Measurements from ENCODE around the gene SMIM33.

DNA sequence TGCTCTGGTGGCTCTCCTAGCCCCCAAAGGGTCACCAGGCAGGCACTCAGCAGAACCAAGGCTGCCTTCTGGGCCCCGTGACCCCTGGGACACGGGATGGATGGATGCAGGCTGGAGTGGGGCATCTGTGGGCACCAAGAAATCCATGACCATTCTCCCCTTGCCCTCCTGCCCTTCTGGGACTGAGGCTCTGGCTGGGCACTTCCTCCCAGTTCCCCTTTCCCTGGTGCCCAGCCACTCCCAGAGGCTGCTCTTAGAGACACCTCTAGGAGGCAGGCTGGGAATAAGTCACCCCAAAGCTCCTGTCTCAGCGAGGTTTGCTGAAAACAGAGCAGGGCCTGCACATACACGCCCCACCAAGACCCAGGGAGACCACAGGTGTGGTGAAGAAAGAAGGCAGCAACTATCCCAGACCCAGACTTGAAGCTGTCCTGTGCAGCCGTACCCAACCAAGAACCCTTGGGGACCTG lies 10.8 kb downstream of the SMIM33 start:
- TF ChIP-seq, protein P1, sequence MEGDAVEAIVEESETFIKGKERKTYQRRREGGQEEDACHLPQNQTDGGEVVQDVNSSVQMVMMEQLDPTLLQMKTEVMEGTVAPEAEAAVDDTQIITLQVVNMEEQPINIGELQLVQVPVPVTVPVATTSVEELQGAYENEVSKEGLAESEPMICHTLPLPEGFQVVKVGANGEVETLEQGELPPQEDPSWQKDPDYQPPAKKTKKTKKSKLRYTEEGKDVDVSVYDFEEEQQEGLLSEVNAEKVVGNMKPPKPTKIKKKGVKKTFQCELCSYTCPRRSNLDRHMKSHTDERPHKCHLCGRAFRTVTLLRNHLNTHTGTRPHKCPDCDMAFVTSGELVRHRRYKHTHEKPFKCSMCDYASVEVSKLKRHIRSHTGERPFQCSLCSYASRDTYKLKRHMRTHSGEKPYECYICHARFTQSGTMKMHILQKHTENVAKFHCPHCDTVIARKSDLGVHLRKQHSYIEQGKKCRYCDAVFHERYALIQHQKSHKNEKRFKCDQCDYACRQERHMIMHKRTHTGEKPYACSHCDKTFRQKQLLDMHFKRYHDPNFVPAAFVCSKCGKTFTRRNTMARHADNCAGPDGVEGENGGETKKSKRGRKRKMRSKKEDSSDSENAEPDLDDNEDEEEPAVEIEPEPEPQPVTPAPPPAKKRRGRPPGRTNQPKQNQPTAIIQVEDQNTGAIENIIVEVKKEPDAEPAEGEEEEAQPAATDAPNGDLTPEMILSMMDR (IDR thresholded peaks at IDR 0.05): no peak
- TF ChIP-seq EZH2 (IDR thresholded peaks at IDR 0.05; ENCODE audit: borderline replicate concordance, insufficient read depth, low read depth, low read length, poor library complexity, severe bottlenecking): no peak

Measured in B cell (primary cell).